ENCODE data around the gene FAM180A. TPM values are rescaled to one million over a fixed set of nuclear protein-coding genes. Genes with fewer than 3 reads are reported as not detected.

Gene FAM180A
- total RNA-seq, 1 experiment from 2014 or later: not detected

- TF ChIP-seq POLR2AphosphoS5 (IDR thresholded peaks at IDR 0.05; ENCODE audit: low read depth, low read length) (no peak), SIN3A (IDR thresholded peaks at IDR 0.05; ENCODE audit: borderline replicate concordance, insufficient read depth, low read depth, low read length) (no peak), CTCF (IDR thresholded peaks at IDR 0.05) (peak; percentile 21), REST (IDR thresholded peaks at IDR 0.05; ENCODE audit: insufficient read depth in 1 of 2, low read depth in 2 of 2, low read length in 1 of 2) (no peak)
- no peaks in the 10 kb centered on the region for H3K9me3 ChIP-seq (ENCODE audit: control insufficient read depth, insufficient read depth, low read depth, low read length)
- no peak overlapping the region for H3K4me3 ChIP-seq (ENCODE audit: low read depth in 2 of 2, low read length in 2 of 2)
- H3K27me3 ChIP-seq (ENCODE audit: control insufficient read depth, insufficient read depth, low read length): no peaks in the 10 kb centered on the region
- DNase-seq (ENCODE audit: low read depth, low spot score) (no peak), ATAC-seq (no peak)
- H3K36me3 ChIP-seq (ENCODE audit: control insufficient read depth, insufficient read depth, low read length): no peaks in the 10 kb centered on the region
- BruUV-seq (replicated peaks): no TSS peak
- ChIA-PET CTCF (interaction anchor here (1.3 kb wide), 1 partner anchor 8 kb away, joined by 4 read pairs; no protein-coding TSS in a partner anchor), POLR2A (no interaction called here)
- in situ Hi-C loops (cut with HindIII; ENCODE audit: low pct_unique_long_range_greater_than_20kb, low sequenced_read_pairs): no loop called here
- intact Hi-C loops (cut with micrococcal nuclease; ENCODE audit: unreplicated experiment): no loop called here
- H3K27ac ChIP-seq (ENCODE audit: low read length): no peak overlapping the region
- H3K4me1 ChIP-seq (ENCODE audit: control insufficient read depth, insufficient read depth, low read length): peaks cover 17% of the 10 kb centered on the region; the same call in 1 of the 2 replicates
Measured at GRCh38 chr7:135711139-135711469, 37.5 kb downstream of the FAM180A start.

GRCh38 chr7:135710417-135711138 lies 38.0 kb downstream of the FAM180A start:
- Histone ChIP-seq H3K4me3 (ENCODE audit: low read depth in 2 of 2, low read length in 2 of 2) (no peak overlapping the region), H3K27me3 (ENCODE audit: control insufficient read depth, insufficient read depth, low read length) (no peaks in the 10 kb centered on the region), H3K36me3 (ENCODE audit: control insufficient read depth, insufficient read depth, low read length) (no peaks in the 10 kb centered on the region), H3K27ac (ENCODE audit: low read length) (no peak overlapping the region), H3K9me3 (ENCODE audit: control insufficient read depth, insufficient read depth, low read depth, low read length) (no peaks in the 10 kb centered on the region), H3K4me1 (ENCODE audit: control insufficient read depth, insufficient read depth, low read length) (peaks cover 13% of the 10 kb centered on the region; the same call in 1 of the 2 replicates)
- ChIA-PET CTCF (interaction anchor here (0.6 to 1.3 kb wide), 6 partner anchors 9 to 551 kb away, joined by 3 to 9 read pairs (median 6); no protein-coding TSS in a partner anchor), POLR2A (interaction anchor here (0.6 to 0.7 kb wide), 3 partner anchors 9 to 798 kb away, joined by 3 to 6 read pairs (median 3); no protein-coding TSS in a partner anchor)
- no TSS peak for BruUV-seq (replicated peaks)
- in situ Hi-C loops (cut with HindIII; ENCODE audit: low pct_unique_long_range_greater_than_20kb, low sequenced_read_pairs) (no loop called here), intact Hi-C loops (cut with micrococcal nuclease; ENCODE audit: unreplicated experiment) (no loop called here)
- ATAC-seq: no peak
- DNase-seq (ENCODE audit: low read depth, low spot score): no peak
- no peak for TF ChIP-seq REST (IDR thresholded peaks at IDR 0.05; ENCODE audit: insufficient read depth in 1 of 2, low read depth in 2 of 2, low read length in 1 of 2)
- TF ChIP-seq CTCF (IDR thresholded peaks at IDR 0.05): peak; percentile 90
- no peak for TF ChIP-seq POLR2AphosphoS5 (IDR thresholded peaks at IDR 0.05; ENCODE audit: low read depth, low read length)
- no peak for TF ChIP-seq TCF7L2 (IDR thresholded peaks at IDR 0.05; ENCODE audit: low read depth, low read length)
- TF ChIP-seq SIN3A (IDR thresholded peaks at IDR 0.05; ENCODE audit: borderline replicate concordance, insufficient read depth, low read depth, low read length): no peak

Measured in Panc1 (cell line).